Transverse colon (tissue), 4 donors: ENCODE measurements around the gene ATP5MG. TPM values are rescaled to one million over a fixed set of nuclear protein-coding genes. Genes with fewer than 3 reads are reported as not detected.

Experiments
- DNase-seq: peaks from one replicate; pipeline ENCODE4 v3.0.0-alpha.2; 2019
- H3K27ac ChIP-seq, 4 donors: fragments of 200-600 bp; sonication (generic); 2 replicates each; pipeline ENCODE4 v1.5.1; 2016 to 2018; ENCODE audit warnings: inconsistent platforms in 4 of 4
- H3K27me3 ChIP-seq: fragments of 200-600 bp; sonication (generic); 2 replicates; pipeline ENCODE4 v1.5.1; 2017; ENCODE audit warnings: inconsistent platforms
- H3K36me3 ChIP-seq, 4 donors: fragments of 200-600 bp; sonication (generic); 2 replicates each; pipeline ENCODE4 v1.5.1; 2017 to 2019; ENCODE audit warnings: inconsistent platforms in 4 of 4
- H3K4me1 ChIP-seq, 4 donors: fragments of 200-600 bp; sonication (generic); 2 replicates each; pipeline ENCODE4 v1.5.1; 2017 to 2020; ENCODE audit warnings: inconsistent platforms in 4 of 4
- H3K4me3 ChIP-seq, 4 donors: fragments of 200-600 bp; sonication (generic); 1 replicate in 1 of 4; 2 replicates in 3 of 4; pipeline versions ENCODE4 v1.5.1 to v1.6.1; 2017 to 2019; ENCODE audit warnings: inconsistent platforms in 4 of 4
- H3K9me3 ChIP-seq, 2 donors: fragments of 200-600 bp; sonication (generic); 2 replicates each; pipeline ENCODE4 v1.5.1; 2017 to 2019; ENCODE audit warnings: inconsistent platforms in 2 of 2
- CTCF ChIP-seq, 5 experiments: fragments of 200-600 bp in 3 of 5; fragments of 450-650 bp in 2 of 5; sonication (generic) in 3 of 5; IDR thresholded peaks; 1 replicate in 2 of 5; 2 replicates in 3 of 5; pipeline ENCODE4 v1.5.1; 2016 to 2017; ENCODE audit warnings: antibody characterized with exemption in 5 of 5, inconsistent platforms in 3 of 5, mild to moderate bottlenecking in 2 of 5, moderate library complexity in 1 of 5
- EP300 ChIP-seq: sonication (generic); formaldehyde crosslinking; IDR thresholded peaks from one replicate; pipeline ENCODE4 v1.6.1; 2017; ENCODE audit warnings: antibody characterized with exemption, low read depth
- POLR2A ChIP-seq: fragments of 450-650 bp; IDR thresholded peaks from one replicate; pipeline ENCODE4 v1.6.1; 2016; ENCODE audit warnings: antibody characterized with exemption, mild to moderate bottlenecking, moderate library complexity
- POLR2AphosphoS5 ChIP-seq, 3 donors: sonication (generic); formaldehyde crosslinking; IDR thresholded peaks; one replicate each; pipeline ENCODE4 v1.6.1; 2016; ENCODE audit warnings: antibody characterized with exemption in 3 of 3
- WGBS, 2 donors: methylation state at CpG; one replicate each; pipeline ENCODE4 v1.1.5; 2018; ENCODE audit warnings: low coverage in 1 of 2; 5-methylcytosine and 5-hydroxymethylcytosine counted together
- in situ Hi-C, 4 donors: fragments of 200-750 bp; cut with MboI; loops; one replicate each; pipeline versions ENCODE4 v1.15.0 to v1.15.1; 2017; ENCODE audit warnings: low sequenced_read_pairs in 3 of 4, low pct_ligation_motif_present in 1 of 4, low pct_unique_long_range_greater_than_20kb in 1 of 4
- intact Hi-C: fragments of 100-400 bp; cut with DNase I; formaldehyde crosslinking; loops from one replicate; pipeline ENCODE4 v1.15.1; 2023; ENCODE audit warnings: low total_unique reads
- total RNA-seq, 4 donors: library from RNA; depleted of rRNA; stranded (reverse); fragments of >200 nt; gene quantifications; one replicate each; pipeline ENCODE4 v1.1.0, GENCODE V29; 2016

The ATP5MG gene
- total RNA-seq, 4 donors from 2014 or later: 3.8 to 74.2 (median 46.9) TPM

- no peaks in the 10 kb centered on the region for H3K36me3 ChIP-seq
- H3K27me3 ChIP-seq: no peaks in the 10 kb centered on the region
- peak overlapping the region; percentile 39 to 97 (median 94) for H3K4me3 ChIP-seq
- intact Hi-C loops: loop anchor here (5.0 kb wide), 1 partner anchor 33 kb away; the partner anchor contains the start of gene ATP5MG
- in situ Hi-C loops: no loop called here
- 0% methylated on average over 6 to 34 of the region's 34 CpGs for WGBS, 2 donors
- DNase-seq: peak; percentile 67
- peak overlapping the region; percentile 94 to 96 (median 94) for H3K27ac ChIP-seq
- TF ChIP-seq POLR2AphosphoS5 (IDR thresholded peaks at IDR 0.05) (no peak), CTCF (IDR thresholded peaks at IDR 0.05) (no peak), POLR2A (peak; percentile 13), EP300 (no peak)
- no peaks in the 10 kb centered on the region for H3K9me3 ChIP-seq
- peaks cover 8 to 43% (median 34%) of the 10 kb centered on the region in 4 donors for H3K4me1 ChIP-seq
Observed at GRCh38 chr11:118435290-118435892, 34.0 kb downstream of the ATP5MG start.

GRCh38 chr11:118435893-118436624 lies 34.7 kb downstream of the ATP5MG start, which contains the start of gene KMT2A:
Gene KMT2A, plus strand, starts transcription at chr11:118436492. Its CDS starts 21 bp downstream, at chr11:118436513.
- H3K27ac ChIP-seq: peak within 1 kb of the TSS; percentile 94 to 96 (median 94)
- TF ChIP-seq POLR2AphosphoS5 (IDR thresholded peaks at IDR 0.05): peak; percentile 39 to 63 (median 57)
- TF ChIP-seq CTCF (IDR thresholded peaks at IDR 0.05): peak in 3 of 5 experiments; percentile 14 to 96 (median 80)
- no peak for TF ChIP-seq POLR2A
- TF ChIP-seq EP300: no peak
- H3K36me3 ChIP-seq: no peaks in the 10 kb centered on the region
- peak; percentile 98 for DNase-seq
- peak within 1 kb of the TSS; percentile 93 to 99 (median 96) for H3K4me3 ChIP-seq
- peaks cover 8 to 49% (median 34%) of the 10 kb centered on the region in 4 donors for H3K4me1 ChIP-seq
- no peaks in the 10 kb centered on the region for H3K27me3 ChIP-seq
- in situ Hi-C loops: no loop called here
- intact Hi-C loops: loop anchor here (5.0 kb wide), 1 partner anchor 34 kb away; the partner anchor contains the start of gene ATP5MG
- H3K9me3 ChIP-seq: no peaks in the 10 kb centered on the region
- WGBS, 2 donors: 0% methylated on average over 29 of the region's 83 CpGs; no CpG with 5 or more reads in 1 of the 2 donors

GRCh38 chr11:118436639-118437207 lies 35.3 kb downstream of the ATP5MG start:
- Histone ChIP-seq H3K9me3 (no peaks in the 10 kb centered on the region), H3K4me3 (peak overlapping the region; percentile 93 to 99 (median 96)), H3K4me1 (peaks cover 8 to 56% (median 35%) of the 10 kb centered on the region in 4 donors), H3K27me3 (no peaks in the 10 kb centered on the region), H3K27ac (peak overlapping the region; percentile 94 to 96 (median 94)), H3K36me3 (no peaks in the 10 kb centered on the region)
- in situ Hi-C loops: no loop called here
- intact Hi-C loops: loop anchor here (5.0 kb wide), 1 partner anchor 34 kb away; the partner anchor contains the start of gene ATP5MG
- TF ChIP-seq POLR2AphosphoS5 (IDR thresholded peaks at IDR 0.05) (no peak), POLR2A (no peak)
- 0% methylated on average over 32 of the region's 55 CpGs; no CpG with 5 or more reads in 1 of the 2 donors for WGBS, 2 donors
- DNase-seq: peak; percentile 32

GRCh38 chr11:118437208-118438125 lies 36.1 kb downstream of the ATP5MG start:
- Histone ChIP-seq H3K9me3 (no peaks in the 10 kb centered on the region), H3K4me1 (peaks cover 8 to 63% (median 43%) of the 10 kb centered on the region in 4 donors), H3K36me3 (no peaks in the 10 kb centered on the region), H3K4me3 (peak overlapping the region; percentile 93 to 99 (median 96)), H3K27ac (peak overlapping the region; percentile 94 to 96 (median 94)), H3K27me3 (no peaks in the 10 kb centered on the region)
- TF ChIP-seq POLR2AphosphoS5 (IDR thresholded peaks at IDR 0.05) (peak in 1 of 3 donors; percentile 16), CTCF (IDR thresholded peaks at IDR 0.05) (no peak)
- 0% methylated on average over 10 to 28 of the region's 28 CpGs for WGBS, 2 donors
- in situ Hi-C loops (no loop called here), intact Hi-C loops (loop anchor here (5.0 kb wide), 1 partner anchor 35 kb away; the partner anchor contains the start of gene ATP5MG)
- peak; percentile 47 for DNase-seq
